ENCODE data around the gene DPYSL4.

GRCh38 chr10:132154931-132155330 is 31.8 kb upstream of the DPYSL4 start:
- TF ChIP-seq SMAD3 (CRISPR knock-in tag; IDR thresholded peaks at IDR 0.05) (no peak), TAF1 (CRISPR knock-in tag; IDR thresholded peaks at IDR 0.05) (no peak), ELK4 (CRISPR knock-in tag; IDR thresholded peaks at IDR 0.05; ENCODE audit: borderline replicate concordance) (no peak), ZNF274 (CRISPR knock-in tag; IDR thresholded peaks at IDR 0.05) (no peak), TRIM24 (CRISPR knock-in tag; IDR thresholded peaks at IDR 0.05) (no peak)
